Measurements from ENCODE around the gene RFC5. TPM values are rescaled to one million over a fixed set of nuclear protein-coding genes. Genes with fewer than 3 reads are reported as not detected.

Gene RFC5
- total and polyA plus RNA-seq, 9 donors = 13.0 to 20.9 (median 15.9) TPM

- Histone ChIP-seq H3K27me3 (no peaks in the 10 kb centered on the region), H3K27ac (no peak within 1 kb of the TSS), H3K36me3 (no peaks in the 10 kb centered on the region), H3K4me3 (peak within 1 kb of the TSS; percentile 32), H3K9me3 (no peaks in the 10 kb centered on the region), H3K4me1 (ENCODE audit: insufficient read depth) (peaks cover 1% of the 10 kb centered on the region)
- intact Hi-C loops (cut with DNase I) = no loop called here
- 1 to 2% (median 1%) methylated on average over 36 to 85 of the region's 86 CpGs for whole genome bisulfite sequencing, 3 donors
- TF ChIP-seq, protein P1, sequence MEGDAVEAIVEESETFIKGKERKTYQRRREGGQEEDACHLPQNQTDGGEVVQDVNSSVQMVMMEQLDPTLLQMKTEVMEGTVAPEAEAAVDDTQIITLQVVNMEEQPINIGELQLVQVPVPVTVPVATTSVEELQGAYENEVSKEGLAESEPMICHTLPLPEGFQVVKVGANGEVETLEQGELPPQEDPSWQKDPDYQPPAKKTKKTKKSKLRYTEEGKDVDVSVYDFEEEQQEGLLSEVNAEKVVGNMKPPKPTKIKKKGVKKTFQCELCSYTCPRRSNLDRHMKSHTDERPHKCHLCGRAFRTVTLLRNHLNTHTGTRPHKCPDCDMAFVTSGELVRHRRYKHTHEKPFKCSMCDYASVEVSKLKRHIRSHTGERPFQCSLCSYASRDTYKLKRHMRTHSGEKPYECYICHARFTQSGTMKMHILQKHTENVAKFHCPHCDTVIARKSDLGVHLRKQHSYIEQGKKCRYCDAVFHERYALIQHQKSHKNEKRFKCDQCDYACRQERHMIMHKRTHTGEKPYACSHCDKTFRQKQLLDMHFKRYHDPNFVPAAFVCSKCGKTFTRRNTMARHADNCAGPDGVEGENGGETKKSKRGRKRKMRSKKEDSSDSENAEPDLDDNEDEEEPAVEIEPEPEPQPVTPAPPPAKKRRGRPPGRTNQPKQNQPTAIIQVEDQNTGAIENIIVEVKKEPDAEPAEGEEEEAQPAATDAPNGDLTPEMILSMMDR (IDR thresholded peaks at IDR 0.05) = no peak
- no peak for TF ChIP-seq POLR2A (IDR thresholded peaks at IDR 0.05)
- no peak for TF ChIP-seq EP300 (IDR thresholded peaks at IDR 0.05)
- peak in 1 of 5 donors; percentile 9 for DNase-seq
Measured at GRCh38 chr12:117968826-117969659, 47.5 kb upstream of the RFC5 start, which contains the start of gene KSR2. Gene KSR2 (minus strand): TSS chr12:117968990. CDS start chr12:117968255, 735 bp downstream.

GRCh38 chr12:117970334-117970733, 46.2 kb upstream of the RFC5 start:
- H3K27ac ChIP-seq = no peak overlapping the region
- no peaks in the 10 kb centered on the region for H3K9me3 ChIP-seq
- TF ChIP-seq, protein P1 (IDR thresholded peaks at IDR 0.05) = no peak
- TF ChIP-seq POLR2A (IDR thresholded peaks at IDR 0.05) (no peak), EP300 (IDR thresholded peaks at IDR 0.05) (no peak)
- intact Hi-C loops (cut with DNase I) = no loop called here
- H3K36me3 ChIP-seq = no peaks in the 10 kb centered on the region
- DNase-seq = no peak
- no peak overlapping the region for H3K4me3 ChIP-seq
- peaks cover 1% of the 10 kb centered on the region for H3K4me1 ChIP-seq (ENCODE audit: insufficient read depth)
- 82 to 91% (median 85%) methylated on average over 4 of the region's 4 CpGs for WGBS, 3 donors
- H3K27me3 ChIP-seq = no peaks in the 10 kb centered on the region

GRCh38 chr12:117972301-117972700, 44.2 kb upstream of the RFC5 start:
- DNase-seq = no peak
- 68 to 74% (median 69%) methylated on average over 2 of the region's 2 CpGs for WGBS, 3 donors
- Histone ChIP-seq H3K27me3 (no peaks in the 10 kb centered on the region), H3K4me3 (no peak overlapping the region), H3K4me1 (ENCODE audit: insufficient read depth) (peaks cover 1% of the 10 kb centered on the region), H3K36me3 (no peaks in the 10 kb centered on the region), H3K9me3 (no peaks in the 10 kb centered on the region), H3K27ac (no peak overlapping the region)
- intact Hi-C loops (cut with DNase I) = no loop called here
- no peak for TF ChIP-seq EP300 (IDR thresholded peaks at IDR 0.05)
- TF ChIP-seq POLR2A (IDR thresholded peaks at IDR 0.05) = no peak
- TF ChIP-seq, protein P1 (IDR thresholded peaks at IDR 0.05) = no peak

DNA sequence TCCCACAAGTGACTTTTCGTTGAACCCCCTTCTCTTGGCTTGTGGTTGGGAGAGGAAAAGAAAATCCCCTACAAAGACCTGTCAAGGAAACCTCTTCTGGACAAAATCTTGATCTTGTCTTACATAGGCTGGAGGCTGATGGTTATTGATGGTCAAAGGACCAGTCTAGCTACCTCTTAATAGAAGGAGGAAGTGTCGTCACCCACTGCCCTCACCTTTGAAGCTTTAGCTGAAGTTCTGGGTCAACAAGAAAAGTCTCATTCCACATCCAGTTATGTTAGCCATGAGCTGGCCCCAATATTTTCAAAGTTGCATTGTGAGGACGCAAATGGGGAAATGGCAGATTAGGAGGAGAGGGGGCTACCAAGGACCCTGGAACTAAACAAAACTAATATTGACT, 41.5 kb upstream of the RFC5 start:
- no peak overlapping the region for H3K4me3 ChIP-seq
- WGBS, 3 donors = 78 to 95% (median 85%) methylated on average over 3 of the region's 3 CpGs
- intact Hi-C loops (cut with DNase I) = no loop called here
- H3K27ac ChIP-seq = no peak overlapping the region
- TF ChIP-seq, protein P1 (IDR thresholded peaks at IDR 0.05) = no peak
- H3K36me3 ChIP-seq = no peaks in the 10 kb centered on the region
- no peak for DNase-seq
- H3K9me3 ChIP-seq = no peaks in the 10 kb centered on the region
- no peaks in the 10 kb centered on the region for H3K27me3 ChIP-seq
- H3K4me1 ChIP-seq (ENCODE audit: insufficient read depth) = no peaks in the 10 kb centered on the region
